Forelimb muscle (tissue), 1 donor: ENCODE measurements around the gene ZMYND10. TPM values are rescaled to one million over a fixed set of nuclear protein-coding genes. Genes with fewer than 3 reads are reported as not detected.

Experiments used
- DNase-seq: peaks from one replicate; pipeline ENCODE4 v3.0.0-alpha.2; 2013; ENCODE audit warnings: low read depth
- polyA plus RNA-seq: library from polyadenylated mRNA; unstranded; fragments of 120-200 nt; gene quantifications from one replicate; pipeline ENCODE4 v1.2.1, GENCODE V29; 2013; ENCODE audit not compliant: insufficient read length

Gene ZMYND10
- polyA plus RNA-seq, 1 donor: 1.1 TPM

GRCh38 chr3:50303013-50303815 is 42.3 kb downstream of the ZMYND10 start, which contains the start of gene HYAL1:
Gene HYAL1, minus strand, starts transcription at chr3:50303574. Its CDS starts 618 bp downstream, at chr3:50302956.
- no peak for DNase-seq

- DNase-seq: no peak
Observed at GRCh38 chr3:50302095-50303012, 43.2 kb downstream of the ZMYND10 start.

GRCh38 chr3:50300681-50301254 is 44.8 kb downstream of the ZMYND10 start:
- no peak for DNase-seq

- DNase-seq: no peak
Observed at GRCh38 chr3:50299929-50300680, 45.4 kb downstream of the ZMYND10 start.

GRCh38 chr3:50299638-50299928 is 45.9 kb downstream of the ZMYND10 start:
- DNase-seq: no peak

- DNase-seq: peak; percentile 96
Observed at GRCh38 chr3:50298836-50299637, 46.5 kb downstream of the ZMYND10 start, which contains the start of the genes HYAL3 and NAA80. Gene HYAL3, minus strand, starts transcription at chr3:50299405. Its CDS starts 3,803 bp downstream, at chr3:50295602. Gene NAA80, minus strand, starts transcription at chr3:50299405. Its CDS starts 1,942 bp downstream, at chr3:50297463.

- DNase-seq: no peak
Observed at GRCh38 chr3:50297896-50298725, 47.4 kb downstream of the ZMYND10 start.

GRCh38 chr3:50297384-50297775 is 48.2 kb downstream of the ZMYND10 start:
- no peak for DNase-seq

GRCh38 chr3:50296721-50297383 is 48.7 kb downstream of the ZMYND10 start:
- no peak for DNase-seq

- no peak for DNase-seq
Observed at GRCh38 chr3:50295553-50296431, 49.7 kb downstream of the ZMYND10 start.

- DNase-seq: no peak
Observed at GRCh38 chr3:50294492-50295403, 50.8 kb downstream of the ZMYND10 start.

GRCh38 chr3:50294089-50294488 is 51.4 kb downstream of the ZMYND10 start:
- no peak for DNase-seq

- DNase-seq: no peak
Observed at GRCh38 chr3:50293079-50293801, 52.3 kb downstream of the ZMYND10 start.

- DNase-seq: peak; percentile 95
Observed at GRCh38 chr3:50292159-50293078, 53.1 kb downstream of the ZMYND10 start, which contains the start of gene IFRD2. Gene IFRD2, minus strand, starts transcription at chr3:50292429. Its CDS starts 155 bp downstream, at chr3:50292274.
